NCI-H1436 treated with DMSO at 0.1 percent for 48 hours (cell line): ENCODE results near the gene RFX3.

Source experiments
- DNase-seq: peaks from one replicate; lab custom pipeline; 2025; lab: John Stamatoyannopoulos, UW

RFX3 gene

DNA sequence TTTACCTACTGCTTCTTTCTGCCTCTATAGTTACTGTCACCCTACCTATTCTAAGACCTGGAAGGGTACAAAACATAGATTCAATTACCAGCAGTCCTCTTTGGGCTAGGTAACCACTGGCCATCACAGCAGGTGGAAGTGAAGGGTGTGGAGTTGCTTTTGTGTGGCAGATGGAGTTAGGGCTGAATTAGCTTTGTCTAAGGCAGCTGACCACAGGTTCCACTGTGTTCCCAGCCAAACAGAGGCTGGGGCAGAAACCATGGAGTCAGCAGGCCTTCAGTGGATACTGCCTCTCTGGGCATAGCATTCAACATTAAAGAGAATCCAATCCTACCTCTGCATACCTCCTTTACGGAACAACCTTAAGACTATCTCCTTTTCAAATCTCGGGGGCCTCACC is 254.2 kb downstream of the RFX3 start:
- DNase-seq, result no peak

DNA sequence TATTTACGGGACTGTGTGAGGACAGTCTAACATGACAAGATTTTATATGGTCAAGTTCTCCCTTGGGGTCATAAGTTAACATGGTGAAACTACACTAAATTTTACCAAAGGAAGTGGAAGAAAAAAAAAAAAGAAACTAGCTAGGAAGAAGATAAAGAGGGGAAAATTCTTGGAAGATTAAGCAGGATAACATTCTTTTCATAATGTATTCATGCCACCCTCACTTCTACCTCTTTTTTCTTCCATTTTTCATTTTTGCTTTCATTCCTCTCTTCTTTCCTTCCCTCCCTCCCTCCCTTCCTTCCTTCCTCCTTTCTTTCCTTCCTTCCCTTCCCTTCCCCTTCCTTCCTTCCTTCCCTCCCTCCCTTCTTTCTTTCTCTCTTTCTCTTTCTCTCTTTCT is 254.6 kb downstream of the RFX3 start:
- no peak for DNase-seq

DNA sequence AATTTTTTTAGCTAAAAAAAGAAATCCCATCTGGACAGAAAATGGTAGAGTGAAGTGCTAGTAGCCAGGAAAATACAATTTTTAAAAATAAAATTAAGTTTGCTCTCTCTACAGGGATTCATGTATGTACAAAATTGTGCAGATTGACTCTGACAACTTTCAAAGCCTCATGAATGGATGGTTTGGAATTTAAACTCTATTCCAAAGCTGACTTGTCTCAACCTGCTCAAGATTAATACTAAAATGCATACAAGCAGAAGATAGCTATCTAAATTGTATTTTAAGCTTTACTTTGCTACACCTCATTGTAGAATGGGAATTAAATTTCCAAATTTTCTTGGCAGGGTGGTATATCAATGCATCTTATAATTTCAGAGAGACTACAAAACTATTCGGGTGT is 257.6 kb downstream of the RFX3 start:
- no peak for DNase-seq

DNA sequence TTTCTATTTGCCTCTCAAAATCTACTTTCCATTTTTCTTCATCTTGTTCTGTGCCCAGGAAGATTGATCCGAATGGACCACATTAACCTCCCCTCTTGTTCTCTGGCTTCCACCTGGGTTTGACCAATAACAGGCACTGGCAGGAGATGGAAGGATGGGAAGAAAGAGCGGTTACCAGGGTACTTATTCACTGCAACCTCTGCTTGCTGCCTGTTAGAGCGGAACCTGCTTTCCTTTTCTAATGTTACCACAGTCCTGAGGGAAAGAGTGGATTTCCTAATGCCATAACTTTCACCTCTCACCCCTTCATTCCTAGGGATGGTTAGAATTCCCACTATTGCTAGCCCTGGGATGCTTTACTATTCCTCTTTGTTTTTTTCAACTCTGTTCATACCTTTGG is 262.1 kb downstream of the RFX3 start:
- DNase-seq, result no peak

DNA sequence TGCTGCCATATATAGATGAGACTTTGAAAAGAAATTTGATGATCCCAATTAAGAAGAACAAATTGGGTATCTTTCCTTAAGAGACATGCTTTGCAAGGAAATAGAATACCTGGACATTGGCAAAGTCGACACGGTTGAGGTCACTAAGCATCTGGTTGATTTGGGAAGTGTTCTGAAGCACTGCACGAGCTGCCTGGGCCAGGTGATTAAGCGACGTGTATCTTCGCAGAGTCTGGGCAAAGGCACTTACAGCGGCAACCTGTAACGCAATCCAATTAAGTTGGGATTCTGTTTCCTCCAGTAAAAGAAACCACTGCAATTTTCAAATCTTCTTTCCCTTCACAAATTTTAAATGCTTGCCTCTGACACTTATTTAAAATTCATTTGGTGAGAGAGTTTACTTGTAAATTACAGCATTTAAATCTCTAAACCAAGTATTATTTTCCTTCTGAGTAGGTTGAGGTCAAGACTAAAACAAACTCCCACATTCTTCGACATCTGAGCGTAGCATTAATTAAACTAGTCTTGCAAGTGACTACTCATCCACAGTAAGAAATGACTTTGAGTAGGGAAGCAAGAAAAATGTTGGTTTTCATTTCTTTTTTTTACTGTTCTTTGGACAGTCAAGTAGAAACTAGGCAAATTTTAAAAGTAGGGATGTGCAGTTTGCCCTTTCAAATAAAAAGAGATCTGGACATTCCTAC is 262.8 kb downstream of the RFX3 start:
- DNase-seq, result no peak

DNA sequence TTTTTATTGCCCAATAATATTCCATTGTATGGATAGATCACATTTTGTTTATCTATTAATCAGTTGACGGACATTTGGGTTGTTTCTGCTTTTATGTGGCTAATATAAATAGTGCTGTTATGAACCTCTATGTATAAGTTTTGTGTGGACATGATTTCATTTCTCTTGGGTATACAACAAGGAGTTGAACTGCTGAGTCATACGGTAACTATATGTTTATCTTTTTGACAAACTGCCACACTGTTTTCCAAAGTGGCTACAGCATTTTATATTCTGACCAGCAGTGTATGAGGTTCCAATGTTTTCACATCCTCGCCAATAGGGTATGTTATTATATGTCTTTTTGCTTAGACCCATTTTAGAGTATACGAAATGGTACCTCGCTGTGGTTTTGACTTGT is 264.3 kb downstream of the RFX3 start:
- no peak for DNase-seq

DNA sequence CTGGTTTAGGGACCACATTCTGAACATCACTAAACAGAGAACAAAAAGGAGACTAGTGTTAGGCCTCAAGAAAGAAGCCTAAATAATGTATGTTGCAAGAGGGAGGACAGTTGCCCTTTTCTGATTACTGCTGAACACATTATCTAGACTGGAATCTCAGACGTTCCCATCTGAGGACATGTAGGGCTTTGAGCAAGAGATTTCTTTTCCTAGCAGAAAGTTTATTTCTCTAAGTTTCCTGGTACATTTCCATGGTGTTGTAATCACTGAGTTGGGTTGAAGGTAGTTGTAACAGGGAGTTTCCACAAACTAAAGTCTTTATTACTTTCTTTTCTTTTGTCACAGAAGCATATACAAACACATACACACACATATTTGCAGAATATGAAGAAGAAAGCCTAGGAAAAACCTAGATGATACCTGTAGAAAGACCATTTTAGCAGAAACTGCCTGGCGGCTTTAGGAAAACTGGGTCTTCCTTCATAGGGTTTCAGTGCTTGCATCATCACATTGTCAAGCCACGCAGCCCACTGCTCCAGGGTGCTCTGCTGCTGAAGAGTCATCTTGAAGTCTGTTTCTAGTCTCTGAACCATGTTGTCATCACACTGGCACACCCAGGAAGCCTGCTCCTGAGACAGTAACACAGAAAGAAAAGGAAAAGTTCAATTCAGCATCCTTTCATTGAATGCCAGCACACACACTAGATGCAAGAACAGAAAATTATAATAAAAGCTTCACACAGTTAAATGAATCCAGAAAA is 269.1 kb downstream of the RFX3 start:
- DNase-seq, result no peak

DNA sequence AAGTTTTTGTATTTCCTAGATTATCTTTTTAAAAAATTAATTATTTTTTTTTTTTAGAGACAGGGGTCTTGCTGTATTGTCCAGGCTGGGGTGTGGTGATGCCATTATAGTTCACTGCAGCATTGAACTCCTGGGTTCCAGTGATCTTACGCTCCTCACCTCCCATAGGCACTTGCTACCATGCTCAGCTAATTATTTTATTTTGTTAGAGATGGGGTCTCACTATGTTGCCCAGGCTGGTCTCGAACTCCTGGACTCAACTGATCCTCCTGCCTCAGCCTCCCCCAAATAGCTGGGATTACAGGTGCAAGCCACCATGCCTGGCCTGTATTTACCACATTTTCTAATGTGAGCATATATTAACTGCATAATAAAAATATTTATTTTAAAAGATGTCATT is 274.5 kb downstream of the RFX3 start:
- DNase-seq, result no peak

DNA sequence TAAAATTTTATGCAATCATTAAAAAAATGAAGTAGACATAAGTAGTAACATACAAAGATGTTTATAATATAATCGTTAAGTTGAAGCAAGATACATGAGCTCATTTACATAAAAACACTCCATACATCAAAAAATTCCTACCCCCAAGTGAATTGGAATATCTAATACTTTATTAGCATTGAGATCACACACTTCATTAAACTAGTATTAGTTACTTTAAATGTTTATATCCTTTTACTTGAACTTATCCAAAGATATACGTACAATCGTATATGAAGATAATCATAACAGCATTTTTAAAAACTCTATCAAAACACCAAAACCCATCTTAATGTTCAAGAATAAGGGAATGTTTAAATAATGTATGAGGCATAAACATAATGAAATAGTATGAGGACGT is 275.1 kb downstream of the RFX3 start:
- DNase-seq, result no peak

DNA sequence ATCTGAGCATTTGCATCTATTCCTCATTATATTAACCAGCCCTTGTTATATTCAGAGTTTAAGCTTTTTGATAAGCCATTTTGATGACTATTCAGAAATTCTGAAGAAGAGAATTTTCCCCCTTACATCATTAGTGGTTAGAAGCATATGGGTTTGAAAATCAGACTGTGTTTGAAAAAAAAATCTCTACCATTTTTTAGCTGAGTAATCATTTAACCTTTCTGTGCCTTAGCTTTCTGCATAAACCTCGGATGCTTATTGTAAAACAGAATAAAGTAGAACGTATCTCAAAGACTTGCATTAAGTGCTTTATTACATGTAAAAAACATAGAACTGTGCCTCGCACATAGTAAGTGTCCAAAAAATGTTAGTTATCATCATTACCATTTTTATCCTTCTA is 278.6 kb downstream of the RFX3 start:
- no peak for DNase-seq

DNA sequence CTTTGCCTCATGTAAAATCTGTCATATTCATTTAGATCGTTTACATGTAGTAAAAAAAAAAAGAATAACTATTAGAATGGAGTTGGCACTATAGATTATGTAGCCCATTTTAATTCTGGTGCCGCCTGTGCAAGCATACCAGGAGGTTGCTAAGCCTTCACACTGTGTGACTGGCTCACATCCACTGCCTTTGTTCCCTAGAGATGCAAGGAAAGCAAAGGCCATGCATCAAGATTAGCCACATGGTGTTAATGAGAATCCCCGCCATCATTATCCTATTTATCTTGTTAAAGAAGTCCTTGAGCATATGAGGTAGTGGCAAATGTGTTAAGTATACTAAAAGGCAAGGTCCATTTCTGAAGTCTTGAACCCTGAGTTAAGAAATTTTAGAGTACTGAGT is 279.6 kb downstream of the RFX3 start:
- DNase-seq, result no peak

DNA sequence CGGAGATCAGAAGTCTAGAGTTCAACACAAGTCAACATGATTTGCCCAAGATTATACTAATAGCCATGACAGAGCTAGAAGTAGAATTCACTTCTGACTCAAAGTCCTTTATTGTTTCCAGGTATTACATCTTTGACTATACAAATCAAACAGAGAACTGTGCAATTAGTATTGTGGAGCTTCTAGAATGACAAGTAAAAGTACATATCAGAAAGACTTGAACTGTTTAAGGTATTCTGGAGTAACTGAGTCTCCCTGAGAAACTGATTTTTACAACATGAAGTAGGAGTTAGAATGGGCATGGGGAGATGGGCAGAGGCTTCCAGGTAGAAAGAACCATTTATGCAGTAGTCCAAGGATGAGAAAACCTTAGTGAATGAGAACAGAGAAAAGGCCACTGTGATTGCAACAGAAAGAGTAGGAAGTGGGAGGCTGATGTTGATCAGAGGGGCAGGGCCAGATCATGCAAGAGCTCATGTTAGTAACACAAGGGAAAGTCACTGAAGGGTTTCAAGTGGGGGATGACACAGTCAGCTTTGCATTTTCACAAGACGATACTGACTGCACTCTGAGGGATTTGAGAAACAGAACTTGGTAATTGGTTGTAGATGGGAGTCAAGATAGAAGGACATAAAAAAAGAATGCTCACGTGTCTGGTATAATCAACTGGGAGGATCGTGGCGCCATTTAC is 280.7 kb downstream of the RFX3 start:
- DNase-seq, result no peak

DNA sequence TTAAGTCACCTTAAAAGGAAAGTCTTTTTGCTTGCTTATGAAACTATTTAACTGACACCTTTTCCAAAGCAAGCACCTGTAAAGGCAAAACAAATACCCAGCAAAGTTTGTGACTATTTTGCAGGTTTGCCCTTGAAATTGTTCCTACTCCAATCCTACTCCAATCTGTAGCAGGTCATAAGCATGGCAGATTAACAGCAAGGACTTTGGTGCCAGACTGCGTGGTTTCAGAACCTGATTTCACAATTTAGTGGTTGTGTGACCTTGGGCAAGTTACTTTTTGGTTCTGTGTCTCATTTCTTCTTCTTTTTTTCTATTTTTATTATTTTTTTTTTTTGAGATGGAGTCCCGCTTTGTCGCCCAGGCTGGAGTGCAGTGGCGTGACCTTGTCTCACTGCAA is 282.1 kb downstream of the RFX3 start:
- no peak for DNase-seq

DNA sequence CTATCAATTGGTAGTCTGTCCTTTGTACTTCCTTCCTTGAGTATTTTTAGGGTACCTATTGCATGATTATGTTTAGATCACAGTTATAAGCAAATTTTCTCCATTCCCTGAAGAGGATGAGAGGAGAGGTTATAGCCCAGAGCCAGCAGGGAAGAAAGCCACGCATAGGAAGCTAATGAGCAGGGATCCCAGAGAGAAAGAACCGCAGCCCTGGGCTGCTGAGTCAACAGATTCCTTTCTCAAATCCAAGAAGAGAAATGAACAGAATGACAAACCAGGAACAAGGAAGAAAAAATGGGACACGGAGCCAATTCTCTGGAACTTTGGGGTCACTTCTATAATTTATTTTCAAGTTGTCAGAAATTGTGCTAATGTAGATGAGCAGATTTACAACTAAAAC is 284.5 kb downstream of the RFX3 start:
- no peak for DNase-seq

DNA sequence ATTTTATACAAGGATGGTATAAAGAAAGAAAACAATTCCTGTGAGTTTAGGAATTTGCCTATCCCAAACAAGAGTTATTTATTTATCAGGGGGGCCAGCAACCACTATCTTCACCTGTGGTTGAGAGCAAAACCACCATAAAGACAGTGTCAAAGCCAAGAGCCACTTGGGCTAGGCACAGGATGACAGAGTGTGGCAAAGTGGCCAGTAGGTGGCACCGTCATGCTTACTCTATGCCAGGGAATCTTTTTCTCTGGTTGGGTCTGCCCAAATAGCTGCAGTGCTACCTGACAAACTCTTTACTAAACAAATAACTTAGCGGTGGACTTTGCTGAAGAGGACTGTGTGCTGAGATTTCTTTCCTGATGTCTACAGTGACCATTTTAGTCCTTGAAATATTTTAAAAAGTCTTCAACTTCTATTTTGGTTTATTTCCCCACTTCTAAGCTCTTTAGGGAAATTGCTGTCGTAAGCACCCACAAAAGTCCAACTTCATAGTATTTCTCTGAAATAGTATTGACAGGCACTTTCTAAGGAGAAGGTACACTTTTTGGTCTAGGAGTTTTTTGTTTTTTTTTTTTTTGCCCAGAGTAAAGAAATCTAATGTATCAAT is 285.0 kb downstream of the RFX3 start:
- DNase-seq, result no peak

DNA sequence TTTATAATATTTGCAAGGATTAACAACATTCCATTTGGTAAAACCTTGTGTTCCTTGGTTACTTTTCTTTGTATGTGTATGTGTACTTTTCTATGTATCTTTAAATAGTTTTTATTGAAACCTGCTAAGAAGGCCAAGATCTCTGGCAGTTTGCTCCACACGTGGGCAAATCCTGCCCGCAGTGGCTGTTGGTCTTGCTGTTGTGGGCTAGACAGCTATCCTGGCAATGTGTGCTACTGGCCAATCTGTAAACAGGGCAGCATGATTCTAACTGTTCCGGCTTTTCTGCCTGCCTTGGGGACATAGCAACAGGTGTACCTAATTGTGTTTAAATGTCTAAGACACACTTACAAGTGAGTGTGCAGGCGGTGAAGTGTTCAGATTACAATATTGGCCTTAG is 286.6 kb downstream of the RFX3 start:
- no peak for DNase-seq

DNA sequence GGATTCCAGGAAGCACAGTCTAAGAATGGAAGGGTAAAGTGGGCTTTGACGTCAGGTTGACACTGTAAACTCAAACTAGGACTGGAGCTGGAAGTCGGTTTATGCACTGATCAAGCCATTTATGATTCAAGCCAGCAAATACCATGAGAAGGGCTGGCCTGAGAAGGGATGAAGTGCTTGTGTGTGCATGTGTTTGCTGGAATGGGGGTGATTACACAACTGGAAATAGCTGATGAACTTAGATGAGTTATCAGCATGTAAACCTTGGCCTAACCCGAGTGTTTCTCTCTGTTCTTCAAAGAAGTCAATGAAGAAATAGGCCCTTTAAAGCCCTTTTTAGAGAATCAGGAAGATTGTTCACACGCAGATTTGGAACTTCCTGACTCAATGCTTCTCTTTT is 287.6 kb downstream of the RFX3 start:
- DNase-seq, result no peak

DNA sequence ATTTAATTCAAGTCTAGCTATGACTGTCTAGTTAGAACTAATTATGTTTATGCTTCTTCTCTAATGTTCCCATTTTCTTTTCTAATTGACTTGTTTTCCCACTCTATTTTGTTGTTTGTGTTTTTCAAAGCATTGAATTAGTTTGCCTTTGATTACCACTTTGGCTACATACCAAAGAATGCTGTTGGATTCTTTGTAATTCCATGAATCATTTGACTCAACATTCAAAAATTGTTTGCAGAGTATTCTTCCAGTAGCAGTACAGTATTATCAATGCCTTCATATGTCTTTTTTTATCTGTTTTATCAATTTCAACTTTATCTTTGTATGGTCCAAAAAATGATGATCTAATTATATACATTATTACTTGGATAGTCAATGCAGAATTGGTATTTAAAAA is 288.7 kb downstream of the RFX3 start:
- DNase-seq, result no peak

DNA sequence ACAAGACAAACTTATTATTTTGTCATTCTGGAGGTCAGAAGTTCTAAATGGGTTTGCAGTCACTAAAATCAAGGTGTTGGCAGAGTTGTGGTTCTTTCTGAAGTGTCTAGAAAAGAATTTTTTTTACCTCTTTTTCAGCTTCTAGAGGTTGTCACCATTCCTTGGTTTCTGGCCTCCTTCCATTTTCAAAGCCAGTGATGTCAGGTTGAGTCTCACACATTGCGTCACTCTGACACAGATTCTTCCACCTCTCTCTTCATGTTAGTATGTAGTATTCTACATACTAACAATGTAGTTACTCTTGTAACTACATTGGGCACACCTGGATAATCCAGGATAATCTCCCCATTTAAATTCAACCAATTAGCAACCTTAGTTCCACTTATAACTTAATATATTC is 290.3 kb downstream of the RFX3 start:
- no peak for DNase-seq

DNA sequence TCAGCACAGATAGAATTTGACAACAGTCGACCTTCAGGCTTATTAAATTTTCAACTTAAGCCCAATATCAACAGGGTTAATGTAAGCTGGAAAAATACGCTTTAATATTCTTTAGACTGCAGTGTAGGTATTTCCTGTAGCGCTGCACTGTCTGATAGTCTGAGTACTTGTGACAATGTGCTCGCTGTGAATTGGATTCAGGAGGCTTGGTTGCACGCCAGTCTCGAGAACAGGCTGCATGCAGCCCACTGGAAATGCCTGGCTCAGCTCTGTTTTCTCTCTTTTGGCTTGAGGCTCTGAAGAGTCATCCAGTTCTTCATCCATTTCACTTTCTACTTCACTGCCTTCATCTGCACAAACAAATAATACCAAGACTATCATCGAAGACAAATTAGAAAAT is 300.9 kb downstream of the RFX3 start:
- no peak for DNase-seq

DNA sequence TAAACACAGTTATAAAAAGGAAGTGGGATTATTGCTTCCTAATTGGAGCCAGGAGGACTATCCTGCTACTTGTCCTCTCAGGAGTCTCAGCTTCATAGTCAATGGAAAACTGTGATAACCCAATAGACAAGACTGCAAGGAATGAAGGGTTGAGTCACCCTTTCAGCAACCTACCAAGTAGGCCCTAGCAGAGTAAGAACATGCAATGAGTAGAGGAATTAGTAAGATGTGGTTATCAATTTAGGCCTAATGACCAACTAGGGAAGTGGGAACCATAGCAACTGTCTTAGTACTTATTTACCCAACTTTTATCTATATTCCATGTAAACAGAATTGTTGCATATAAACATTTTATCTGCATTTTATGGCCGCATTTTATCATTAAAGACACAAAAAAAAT is 310.1 kb downstream of the RFX3 start:
- DNase-seq, result no peak

DNA sequence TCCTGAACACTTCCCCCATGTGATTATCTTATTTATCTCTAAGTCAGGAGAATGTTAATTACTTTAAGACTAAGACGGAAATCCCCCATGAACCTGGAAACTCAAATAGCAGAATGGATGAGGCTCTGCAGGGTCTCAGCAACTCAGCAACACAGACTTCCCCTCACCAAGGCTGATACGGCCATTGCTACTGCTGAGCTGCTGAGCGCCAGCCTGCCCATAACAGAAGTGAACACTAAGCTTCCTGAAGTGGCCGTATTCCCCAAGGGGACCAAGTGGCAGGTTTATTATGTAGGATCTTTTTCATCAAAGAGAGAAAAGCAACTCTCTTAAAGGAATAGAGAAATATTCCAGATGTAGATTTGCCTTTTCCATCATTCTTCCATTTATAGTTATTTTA is 311.1 kb downstream of the RFX3 start:
- DNase-seq, result no peak
